GM12873 (cell line): Measurements from ENCODE around the gene LYPD3.
A peak's percentile ranks its signal among the peaks of the same experiment; 100 is the strongest.

Experiments
- CTCF ChIP-seq: IDR thresholded peaks from 2 replicates; pipeline ENCODE4 v1.5.1; 2012; ENCODE audit warnings: low read depth, mild to moderate bottlenecking, moderate library complexity, low read length, control low read depth; ENCODE audit not compliant: insufficient read depth; ENCODE audit errors: missing control alignments

LYPD3 gene

GRCh38 chr19:43429395-43429794 lies 36.0 kb downstream of the LYPD3 start:
- no peak for TF ChIP-seq CTCF

GRCh38 chr19:43425567-43426392 lies 39.6 kb downstream of the LYPD3 start:
- peak; percentile 62 for TF ChIP-seq CTCF

GRCh38 chr19:43423779-43424178 lies 41.6 kb downstream of the LYPD3 start:
- no peak for TF ChIP-seq CTCF

- TF ChIP-seq CTCF, result no peak
Observed at GRCh38 chr19:43422689-43423066, 42.7 kb downstream of the LYPD3 start.

- no peak for TF ChIP-seq CTCF
Observed at GRCh38 chr19:43422000-43422688, 43.3 kb downstream of the LYPD3 start.

GRCh38 chr19:43420954-43421353 lies 44.5 kb downstream of the LYPD3 start:
- TF ChIP-seq CTCF, result no peak

- no peak for TF ChIP-seq CTCF
Observed at GRCh38 chr19:43416951-43417623, 48.3 kb downstream of the LYPD3 start.
